H1 (cell line): ENCODE data around the gene SLC45A1. TPM values are rescaled to one million over a fixed set of nuclear protein-coding genes. Genes with fewer than 3 reads are reported as not detected.

ENCODE experiments used
- CTCF ChIA-PET: fragments of 300-600 bp; sonication (Branson Sonifier 250); formaldehyde crosslinking; loops from one replicate; lab custom pipeline; 2021; ENCODE audit not compliant: partially characterized antibody; lab: Charles Lee
- POLR2A ChIA-PET: fragments of 300-600 bp; sonication (Branson Sonifier 250); formaldehyde crosslinking; loops from one replicate; lab custom pipeline; 2021; ENCODE audit warnings: inconsistent platforms; ENCODE audit not compliant: partially characterized antibody; lab: Charles Lee
- DNase-seq, 2 experiments: peaks; one replicate each; pipeline versions ENCODE4 v3.0.0 to v3.0.0-alpha.2; 2010 to 2022; ENCODE audit warnings: low spot score in 2 of 2, low read depth in 1 of 2, mixed read lengths in 1 of 2
- FAIRE-seq: peaks from 2 replicates; lab custom pipeline; 2011; peaks lifted over from hg19 to GRCh38; lab: Jason Lieb, UNC
- H2AFZ ChIP-seq: 2 replicates; pipeline ENCODE4 v1.8.1; 2012; ENCODE audit warnings: low read length, inconsistent platforms
- H2AK5ac ChIP-seq: 2 replicates; pipeline ENCODE4 v1.6.1; 2013; ENCODE audit warnings: low read depth, low read length
- H2BK120ac ChIP-seq: replicated peaks from 2 replicates; pipeline ENCODE3; 2013; ENCODE audit warnings: low read depth, low read length, inconsistent platforms
- H2BK12ac ChIP-seq: 2 replicates; pipeline ENCODE4 v1.6.1; 2013; ENCODE audit warnings: low read depth, low read length
- H2BK15ac ChIP-seq: 2 replicates; pipeline ENCODE4 v1.6.1; 2013; ENCODE audit warnings: low read length
- H2BK20ac ChIP-seq: 2 replicates; pipeline ENCODE4 v1.6.1; 2013; ENCODE audit warnings: low read length
- H2BK5ac ChIP-seq: 2 replicates; pipeline ENCODE4 v1.6.1; 2013; ENCODE audit warnings: low read depth, low read length
- H3K14ac ChIP-seq: 2 replicates; pipeline ENCODE4 v1.6.1; 2013; ENCODE audit warnings: inconsistent platforms; ENCODE audit not compliant: insufficient read length
- H3K18ac ChIP-seq: 2 replicates; pipeline ENCODE4 v1.6.1; 2013; ENCODE audit warnings: low read length; ENCODE audit errors: extremely low read depth
- H3K23ac ChIP-seq: 2 replicates; pipeline ENCODE4 v1.6.1; 2013; ENCODE audit warnings: inconsistent platforms; ENCODE audit not compliant: insufficient read length
- H3K23me2 ChIP-seq: 2 replicates; pipeline ENCODE4 v1.6.1; 2013; ENCODE audit warnings: low read depth, low read length
- H3K27ac ChIP-seq: 2 replicates; pipeline ENCODE4 v1.6.1; 2011; ENCODE audit warnings: low read depth, low read length, inconsistent platforms
- H3K27me3 ChIP-seq, 4 experiments: replicated peaks in 1 of 4; 1 replicate in 1 of 4; 2 replicates in 3 of 4; pipeline versions ENCODE4 v1.6.1 to v1.8.1; 2011 to 2013; ENCODE audit warnings: low read length in 3 of 4, mild to moderate bottlenecking in 3 of 4, inconsistent platforms in 2 of 4, mixed read lengths in 2 of 4, moderate library complexity in 1 of 4; ENCODE audit not compliant: control insufficient read depth in 3 of 4, insufficient read depth in 3 of 4; ENCODE audit errors: extremely low read depth in 1 of 4
- H3K36me3 ChIP-seq, 4 experiments: 2 replicates each; pipeline versions ENCODE4 v1.6.1 to v1.8.1; 2011 to 2013; ENCODE audit warnings: mild to moderate bottlenecking in 4 of 4, low read length in 3 of 4, moderate library complexity in 2 of 4, control low read depth in 1 of 4, inconsistent platforms in 1 of 4; ENCODE audit not compliant: insufficient read depth in 4 of 4, control insufficient read depth in 2 of 4
- H3K4ac ChIP-seq: replicated peaks from 2 replicates; pipeline ENCODE3; 2013; ENCODE audit warnings: low read length, low read depth, mixed read lengths, inconsistent platforms; ENCODE audit not compliant: insufficient read length
- H3K4me1 ChIP-seq, 4 experiments: replicated peaks in 1 of 4; 1 replicate in 1 of 4; 2 replicates in 3 of 4; pipeline versions ENCODE4 v1.6.1 to v1.8.1; 2011 to 2013; ENCODE audit warnings: low read length in 3 of 4, inconsistent platforms in 2 of 4, mixed read lengths in 1 of 4; ENCODE audit not compliant: insufficient read depth in 4 of 4, control insufficient read depth in 3 of 4
- H3K4me2 ChIP-seq, 2 experiments: 2 replicates each; pipeline versions ENCODE4 v1.6.1 to v1.8.1; 2011 to 2013; ENCODE audit warnings: low read depth in 2 of 2, low read length in 2 of 2, control low read depth in 1 of 2, inconsistent platforms in 1 of 2, mild to moderate bottlenecking in 1 of 2; ENCODE audit not compliant: insufficient read depth in 1 of 2
- H3K4me3 ChIP-seq, 4 experiments: fragments of 200-600, 300-600 bp in 1 of 4; sonication (generic), shearing (Covaris generic), sonication (Bioruptor Twin) in 1 of 4; 2 replicates each; pipeline versions ENCODE4 v1.5.1 to v1.8.1; 2011 to 2016; ENCODE audit warnings: low read length in 4 of 4, low read depth in 3 of 4, control low read depth in 2 of 4, inconsistent platforms in 2 of 4, mild to moderate bottlenecking in 2 of 4, mixed read lengths in 1 of 4, moderate library complexity in 1 of 4; ENCODE audit not compliant: insufficient read depth in 2 of 4; ENCODE audit errors: extremely low read depth in 1 of 4
- H3K56ac ChIP-seq: replicated peaks from 2 replicates; pipeline ENCODE3; 2013; ENCODE audit warnings: low read depth, mild to moderate bottlenecking, mixed read lengths, low read length, inconsistent platforms; ENCODE audit not compliant: insufficient read length
- H3K79me1 ChIP-seq: 2 replicates; pipeline ENCODE4 v1.6.1; 2013; ENCODE audit warnings: low read depth, low read length, control low read depth
- H3K79me2 ChIP-seq, 2 experiments: 2 replicates each; pipeline versions ENCODE4 v1.6.1 to v1.8.1; 2012 to 2013; ENCODE audit warnings: low read length in 2 of 2, mild to moderate bottlenecking in 2 of 2, inconsistent platforms in 1 of 2; ENCODE audit not compliant: insufficient read depth in 2 of 2, control insufficient read depth in 1 of 2
- H3K9ac ChIP-seq, 4 experiments: replicated peaks in 1 of 4; 1 replicate in 1 of 4; 2 replicates in 3 of 4; pipeline versions ENCODE4 v1.6.1 to v1.8.1; 2011 to 2013; ENCODE audit warnings: low read depth in 3 of 4, low read length in 3 of 4, control low read depth in 2 of 4, mild to moderate bottlenecking in 2 of 4, moderate library complexity in 2 of 4, inconsistent platforms in 1 of 4; ENCODE audit errors: extremely low read depth in 1 of 4
- H3K9me3 ChIP-seq, 2 experiments: 2 replicates each; pipeline versions ENCODE4 v1.6.1 to v1.8.1; 2012 to 2013; ENCODE audit warnings: mild to moderate bottlenecking in 2 of 2, moderate library complexity in 2 of 2, control low read depth in 1 of 2, inconsistent platforms in 1 of 2, low read depth in 1 of 2, low read length in 1 of 2, mixed read lengths in 1 of 2; ENCODE audit not compliant: insufficient read depth in 2 of 2
- H4K20me1 ChIP-seq, 2 experiments: replicated peaks in 1 of 2; 2 replicates each; pipeline versions ENCODE3 to v1.8.1; 2011 to 2013; ENCODE audit warnings: inconsistent platforms in 2 of 2, low read length in 2 of 2, mild to moderate bottlenecking in 1 of 2; ENCODE audit not compliant: insufficient read depth in 2 of 2, control insufficient read depth in 1 of 2
- H4K5ac ChIP-seq: 2 replicates; pipeline ENCODE4 v1.6.1; 2013; ENCODE audit warnings: low read length, low read depth, mixed read lengths, inconsistent platforms; ENCODE audit not compliant: insufficient read length
- H4K8ac ChIP-seq: 2 replicates; pipeline ENCODE4 v1.8.0; 2013; ENCODE audit warnings: mild to moderate bottlenecking, moderate library complexity, low read length, inconsistent platforms; ENCODE audit not compliant: insufficient read depth; ENCODE audit errors: extremely low read depth
- H4K91ac ChIP-seq: replicated peaks from 2 replicates; pipeline ENCODE3; 2013; ENCODE audit warnings: low read length, mixed read lengths, inconsistent platforms; ENCODE audit not compliant: insufficient read length
- ATF3 ChIP-seq: IDR thresholded peaks from 2 replicates; pipeline ENCODE4 v1.6.1; 2011; ENCODE audit warnings: low read depth, mild to moderate bottlenecking, low read length; ENCODE audit not compliant: insufficient read depth
- WGBS, 2 experiments: shearing (Covaris generic) in 1 of 2; methylation state at CpG; one replicate each; pipeline versions ENCODE4 v1.1.6 to v1.1.7; 2013 to 2015; ENCODE audit warnings: low lambda C conversion rate in 2 of 2, mixed read lengths in 2 of 2, inconsistent platforms in 1 of 2, low coverage in 1 of 2, missing lambda C conversion rate in 1 of 2; ENCODE audit not compliant: insufficient replicate concordance in 2 of 2, insufficient coverage in 1 of 2, insufficient read length in 1 of 2; ENCODE audit errors: extremely low coverage in 1 of 2, missing lambda C conversion rate in 1 of 2; 5-methylcytosine and 5-hydroxymethylcytosine counted together
- polyA plus RNA-seq, 7 experiments: library from polyadenylated mRNA; depleted of rRNA in 3 of 7; stranded (reverse) in 5 of 7; unstranded in 2 of 7; fragments of >200 nt in 5 of 7; fragments of 200-250 nt in 2 of 7; gene quantifications; 1 replicate in 5 of 7; 2 replicates in 1 of 7; 4 replicates in 1 of 7; pipeline versions ENCODE4 v1.2.1 to v1.2.3, GENCODE V29; 2011 to 2013; ENCODE audit warnings: missing spikeins in 2 of 7, mixed read lengths in 2 of 7
- total RNA-seq: library from RNA; stranded (reverse); fragmentation: NEBNext Ultra II Directional; extraction: Animal tissue kit (Norgen Biotek cat#: 25700); gene quantifications from 2 replicates; pipeline ENCODE4 v1.2.1, GENCODE V29; 2021
- TF ChIP-seq, protein P1 (sequence below): IDR thresholded peaks from 2 replicates; pipeline ENCODE4 v1.6.1; 2012; ENCODE audit warnings: inconsistent platforms

SLC45A1 gene
- total and polyA plus RNA-seq, 2 of the 8 experiments (the other 6 are each of a cell fraction or from before 2014, with no cell fraction given): 1.0 to 1.7 TPM

GRCh38 chr1:8281843-8282509 is 35.9 kb upstream of the SLC45A1 start:
- CTCF ChIA-PET: no interaction called here
- Histone ChIP-seq H2BK15ac (no peak overlapping the region; the same call in 1 of the 2 replicates), H3K23ac (no peak overlapping the region), H3K36me3 (no peaks in the 10 kb centered on the region), H2BK5ac (no peak overlapping the region), H2BK12ac (peak overlapping the region; percentile 94; the same call in 1 of the 2 replicates), H3K56ac (no peak overlapping the region), H2BK120ac (peak overlapping the region; percentile 73), H3K14ac (no peak overlapping the region), H3K4me2 (no peak overlapping the region; a peak in 1 of 4 replicates), H3K79me1 (0 out of 2 replicates have a peak, but pooled peaks cover under 1% of the 10 kb centered on the region), H3K4me3 (no peak overlapping the region), H2BK20ac (peak overlapping the region; percentile 80; the same call in 1 of the 2 replicates), H4K20me1 (peaks cover 0 to under 1% of the 10 kb centered on the region in 2 experiments), H2AK5ac (no peak overlapping the region), H3K27ac (no peak overlapping the region), H2AFZ (peak overlapping the region; percentile 93), H4K91ac (peak overlapping the region; percentile 84), H3K9ac (no peak overlapping the region), H3K4ac (peak overlapping the region; percentile 91), H3K23me2 (peaks cover under 1% of the 10 kb centered on the region; the same call in 1 of the 2 replicates), H4K5ac (no peak overlapping the region), H3K9me3 (no peaks in the 10 kb centered on the region), H3K79me2 (no peaks in the 10 kb centered on the region), H4K8ac (peak overlapping the region; percentile 38; the same call in 1 of the 2 replicates), H3K18ac (peak overlapping the region; percentile 67), H3K27me3 (no peaks in the 10 kb centered on the region), H3K4me1 (no peaks in the 10 kb centered on the region; a peak in 1 of 7 replicates)
- no peak for DNase-seq
- 87% methylated on average over 14 of the region's 14 CpGs; no CpG with 5 or more reads in 1 of the 2 experiments for WGBS, 2 experiments
- TF ChIP-seq, protein P1, sequence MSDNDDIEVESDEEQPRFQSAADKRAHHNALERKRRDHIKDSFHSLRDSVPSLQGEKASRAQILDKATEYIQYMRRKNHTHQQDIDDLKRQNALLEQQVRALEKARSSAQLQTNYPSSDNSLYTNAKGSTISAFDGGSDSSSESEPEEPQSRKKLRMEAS: 0 out of 2 replicates have a peak, but pooled peaks have one; percentile 40
- TF ChIP-seq ATF3: no peak
- no peak for FAIRE-seq
- POLR2A ChIA-PET: no interaction called here
